Measurements from ENCODE around the gene CCNY. TPM values are rescaled to one million over a fixed set of nuclear protein-coding genes. Genes with fewer than 3 reads are reported as not detected.

CCNY gene
- total and polyA plus RNA-seq, 2 of the 13 experiments (the other 11 are each of a cell fraction or from before 2014, with no cell fraction given): 48.2 to 54.7 TPM

- TF ChIP-seq CTCF (CRISPR knock-in tag; IDR thresholded peaks at IDR 0.05): peak; percentile 6; the same call in 1 of the 2 replicates
- no peak for TF ChIP-seq ADNP (CRISPR knock-in tag; IDR thresholded peaks at IDR 0.05)
- TF ChIP-seq ARID5B (CRISPR knock-in tag; IDR thresholded peaks at IDR 0.05): peak; percentile 74; the same call in 1 of the 2 replicates
- peak; percentile 53; the same call in 1 of the 2 replicates for TF ChIP-seq GFI1 (CRISPR knock-in tag; IDR thresholded peaks at IDR 0.05; ENCODE audit: borderline replicate concordance)
- TF ChIP-seq SETDB1 (CRISPR knock-in tag; IDR thresholded peaks at IDR 0.05; ENCODE audit: borderline replicate concordance): no peak
- TF ChIP-seq ZBTB46 (CRISPR knock-in tag; IDR thresholded peaks at IDR 0.05; ENCODE audit: borderline replicate concordance): no peak
- no peak for TF ChIP-seq MIER2 (CRISPR knock-in tag; IDR thresholded peaks at IDR 0.05)
- TF ChIP-seq ARID3A (IDR thresholded peaks at IDR 0.05; ENCODE audit: low read depth, low read length): 0 out of 2 replicates have a peak, but pooled peaks have one; percentile 42
- no peak for TF ChIP-seq ZBTB8A (CRISPR knock-in tag; IDR thresholded peaks at IDR 0.05; ENCODE audit: borderline replicate concordance, low read depth)
- TF ChIP-seq TBX2 (CRISPR knock-in tag; IDR thresholded peaks at IDR 0.05; ENCODE audit: borderline replicate concordance): peak; percentile 15; the same call in 1 of the 2 replicates
- TF ChIP-seq AHDC1 (CRISPR knock-in tag; IDR thresholded peaks at IDR 0.05; ENCODE audit: borderline replicate concordance): peak; percentile 52; the same call in 1 of the 2 replicates
- TF ChIP-seq MIER3 (CRISPR knock-in tag; IDR thresholded peaks at IDR 0.05; ENCODE audit: borderline replicate concordance): no peak
Observed at GRCh38 chr10:35612385-35613106, 276.2 kb downstream of the CCNY start (continued).

All from HepG2 (cell line).